ENCODE measurements around the gene LYPD3. TPM values are rescaled to one million over a fixed set of nuclear protein-coding genes. Genes with fewer than 3 reads are reported as not detected.

LYPD3 gene
- total and polyA plus RNA-seq, 8 donors, result 0.20 to 1.7 (median 0.36) TPM

DNA sequence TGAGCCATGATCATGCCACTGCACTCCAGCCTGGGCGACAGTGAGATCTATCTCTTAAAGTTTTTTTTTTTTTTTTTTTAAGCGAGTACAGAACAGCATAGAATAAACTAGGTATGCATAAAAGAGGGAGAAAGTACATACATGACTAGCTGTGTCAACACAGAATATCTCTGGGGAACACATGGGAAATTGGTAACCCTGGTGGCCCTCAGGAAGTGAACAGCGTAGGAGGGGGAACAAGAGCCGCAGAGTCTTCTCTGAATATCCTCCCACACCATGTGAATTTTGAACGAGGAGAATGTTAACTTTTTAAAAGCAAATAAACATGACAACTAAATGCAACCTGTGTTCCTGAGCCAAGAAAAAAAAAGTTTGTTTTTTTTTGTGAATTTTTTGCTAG, 23.9 kb upstream of the LYPD3 start:
- DNase-seq, result no peak
- Histone ChIP-seq H3K36me3 (no peaks in the 10 kb centered on the region), H3K4me1 (no peaks in the 10 kb centered on the region), H3K27ac (no peak overlapping the region), H3K4me3 (no peak overlapping the region), H3K27me3 (no peaks in the 10 kb centered on the region), H3K9me3 (no peaks in the 10 kb centered on the region)
- WGBS, 2 donors, result 65 to 70% methylated on average over 5 of the region's 5 CpGs
- ATAC-seq, result peak in 1 of 4 donors; percentile 18
- no peak for FAIRE-seq
- intact Hi-C loops (cut with DNase I), result no loop called here
- no peak for TF ChIP-seq CTCF (IDR thresholded peaks at IDR 0.05)

DNA sequence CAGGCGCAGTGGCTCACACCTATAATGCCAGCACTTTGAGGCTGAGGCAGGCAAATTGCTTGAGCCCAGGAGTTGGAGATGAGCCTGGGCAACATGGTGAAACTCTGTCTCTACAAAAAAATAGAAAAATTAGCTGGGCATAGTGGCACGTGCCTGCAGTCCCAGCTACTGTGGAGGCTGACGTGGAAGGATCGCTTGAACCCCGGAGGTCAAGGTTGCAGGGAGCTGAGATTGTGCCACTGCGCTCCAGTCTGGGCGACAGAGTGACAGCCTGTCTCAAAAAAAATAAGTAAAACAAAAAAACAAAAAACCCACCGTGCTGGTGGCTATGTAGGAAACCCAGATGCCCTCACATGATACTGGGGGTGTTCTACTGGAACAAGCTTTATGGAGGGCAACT, 22.8 kb upstream of the LYPD3 start:
- TF ChIP-seq CTCF (IDR thresholded peaks at IDR 0.05), result no peak
- intact Hi-C loops (cut with DNase I), result no loop called here
- no peak for DNase-seq
- no peak overlapping the region for H3K4me3 ChIP-seq
- no peak for FAIRE-seq
- ATAC-seq, result no peak
- H3K27me3 ChIP-seq, result no peaks in the 10 kb centered on the region
- no peak overlapping the region for H3K27ac ChIP-seq
- H3K36me3 ChIP-seq, result no peaks in the 10 kb centered on the region
- 89 to 93% methylated on average over 8 of the region's 8 CpGs for WGBS, 2 donors
- H3K4me1 ChIP-seq, result no peaks in the 10 kb centered on the region
- H3K9me3 ChIP-seq, result no peaks in the 10 kb centered on the region

- no peak for FAIRE-seq
- 89 to 96% methylated on average over 6 to 7 of the region's 7 CpGs for WGBS, 2 donors
- Histone ChIP-seq H3K27ac (no peak overlapping the region), H3K27me3 (no peaks in the 10 kb centered on the region), H3K36me3 (no peaks in the 10 kb centered on the region), H3K9me3 (no peaks in the 10 kb centered on the region), H3K4me3 (no peak overlapping the region), H3K4me1 (no peaks in the 10 kb centered on the region)
- intact Hi-C loops (cut with DNase I), result no loop called here
- no peak for DNase-seq
- ATAC-seq, result no peak
- TF ChIP-seq CTCF (IDR thresholded peaks at IDR 0.05), result no peak
Measured at GRCh38 chr19:43486412-43486811, 21.0 kb upstream of the LYPD3 start.

DNA sequence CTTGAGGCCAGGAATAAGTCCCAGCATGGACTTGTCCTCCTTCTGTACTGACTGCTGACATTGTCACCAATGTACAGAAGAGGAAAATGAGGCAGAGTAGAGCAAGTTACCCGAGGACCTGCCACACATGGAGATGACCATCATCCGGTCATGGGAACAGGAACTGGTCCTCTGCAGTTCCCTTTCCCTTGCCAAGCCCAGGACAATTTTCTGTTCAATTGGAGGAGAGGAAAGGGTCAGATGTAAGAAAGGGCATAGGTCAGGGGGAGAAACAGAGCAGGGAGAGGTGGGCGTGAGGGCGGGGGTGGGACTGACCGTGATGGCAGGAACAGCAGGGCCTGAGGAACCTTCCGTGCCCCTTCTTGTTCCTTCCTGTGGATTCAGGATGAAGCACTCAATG, 20.5 kb upstream of the LYPD3 start:
- Histone ChIP-seq H3K4me1 (no peaks in the 10 kb centered on the region), H3K27ac (no peak overlapping the region), H3K36me3 (no peaks in the 10 kb centered on the region), H3K4me3 (no peak overlapping the region), H3K27me3 (no peaks in the 10 kb centered on the region), H3K9me3 (no peaks in the 10 kb centered on the region)
- no peak for TF ChIP-seq CTCF (IDR thresholded peaks at IDR 0.05)
- intact Hi-C loops (cut with DNase I), result no loop called here
- WGBS, 2 donors, result 84 to 90% methylated on average over 6 of the region's 6 CpGs
- ATAC-seq, result no peak
- DNase-seq, result no peak
- FAIRE-seq, result no peak

GRCh38 chr19:43483281-43483680, 17.9 kb upstream of the LYPD3 start:
- no peak for ATAC-seq
- Histone ChIP-seq H3K9me3 (no peaks in the 10 kb centered on the region), H3K27me3 (no peaks in the 10 kb centered on the region), H3K4me1 (no peaks in the 10 kb centered on the region), H3K36me3 (no peaks in the 10 kb centered on the region), H3K4me3 (no peak overlapping the region), H3K27ac (no peak overlapping the region)
- 94 to 96% methylated on average over 6 of the region's 6 CpGs for WGBS, 2 donors
- intact Hi-C loops (cut with DNase I), result no loop called here
- FAIRE-seq, result no peak
- TF ChIP-seq CTCF (IDR thresholded peaks at IDR 0.05), result no peak
- no peak for DNase-seq
